T-cell (primary cell): ENCODE results near the gene GTPBP4. TPM values are rescaled to one million over a fixed set of nuclear protein-coding genes. Genes with fewer than 3 reads are reported as not detected.

Source experiments
- ATAC-seq, 4 experiments: fragments of 200-7000 bp in 3 of 4; fragments of 150-1000 bp in 1 of 4; cut with Tn5 transposase; replicated peaks in 1 of 4; 1 replicate in 3 of 4; 2 replicates in 1 of 4; pipeline ENCODE4 v1.10.0; 2021; ENCODE audit warnings: moderate library complexity in 3 of 4, mild to moderate bottlenecking in 2 of 4, moderate number of reproducible peaks in 1 of 4
- CTCF ChIA-PET, 2 donors: fragments of 300-600 bp; sonication (Branson Sonifier 250); formaldehyde crosslinking; loops; one replicate each; lab custom pipeline; 2022; ENCODE audit warnings: antibody characterized with exemption in 2 of 2; lab: Charles Lee
- POLR2A ChIA-PET, 2 donors: fragments of 300-600 bp; sonication (Branson Sonifier 250); formaldehyde crosslinking; loops; one replicate each; lab custom pipeline; 2022; ENCODE audit warnings: antibody characterized with exemption in 2 of 2; lab: Charles Lee
- DNase-seq, 35 experiments: peaks; one replicate each; pipeline versions ENCODE4 v3.0.0 to v3.0.0-alpha.2; 2013 to 2023
- H3K27ac ChIP-seq: one replicate; pipeline ENCODE4 v1.5.1; 2013; ENCODE audit warnings: low read length
- H3K27me3 ChIP-seq, 2 experiments: replicated peaks in 1 of 2; 1 replicate in 1 of 2; 2 replicates in 1 of 2; pipeline versions ENCODE4 v1.6.1 to v1.7.0; 2013; ENCODE audit warnings: low read length in 1 of 2, mixed read lengths in 1 of 2; ENCODE audit not compliant: control insufficient read depth in 2 of 2, insufficient read depth in 2 of 2; ENCODE audit errors: extremely low read depth in 1 of 2
- H3K36me3 ChIP-seq, 2 donors: 1 replicate in 1 of 2; 2 replicates in 1 of 2; pipeline versions ENCODE4 v1.6.1 to v1.7.0; 2013; ENCODE audit warnings: low read length in 1 of 2; ENCODE audit not compliant: control insufficient read depth in 2 of 2, insufficient read depth in 1 of 2; ENCODE audit errors: extremely low read depth in 1 of 2
- H3K4me1 ChIP-seq, 2 experiments: 1 replicate in 1 of 2; 2 replicates in 1 of 2; pipeline versions ENCODE4 v1.6.1 to v1.7.0; 2013; ENCODE audit warnings: low read length in 2 of 2, mixed read lengths in 1 of 2; ENCODE audit not compliant: insufficient read depth in 2 of 2, control insufficient read depth in 1 of 2; ENCODE audit errors: extremely low read depth in 1 of 2
- H3K4me3 ChIP-seq, 2 donors: 1 replicate in 1 of 2; 2 replicates in 1 of 2; pipeline versions ENCODE4 v1.5.1 to v1.7.0; 2013; ENCODE audit warnings: mild to moderate bottlenecking in 2 of 2, low read length in 1 of 2, moderate library complexity in 1 of 2; ENCODE audit not compliant: control insufficient read depth in 1 of 2; ENCODE audit errors: extremely low read depth in 1 of 2
- H3K9me3 ChIP-seq: 2 replicates; pipeline ENCODE4 v1.7.0; 2013
- H3K27ac Mint-ChIP-seq, 2 donors: one replicate each; pipeline ENCODE4 v1.8.0; 2020 to 2021; ENCODE audit warnings: mild to moderate bottlenecking in 2 of 2, mixed read lengths in 2 of 2
- H3K27me3 Mint-ChIP-seq, 2 donors: one replicate each; pipeline ENCODE4 v1.8.0; 2021 to 2022; ENCODE audit warnings: mixed read lengths in 2 of 2
- H3K36me3 Mint-ChIP-seq: one replicate; pipeline ENCODE4 v1.8.0; 2021; ENCODE audit warnings: mixed read lengths
- H3K4me1 Mint-ChIP-seq, 3 donors: one replicate each; pipeline ENCODE4 v1.8.0; 2020 to 2022; ENCODE audit warnings: mixed read lengths in 3 of 3, mild to moderate bottlenecking in 1 of 3
- H3K4me3 Mint-ChIP-seq, 3 donors: one replicate each; pipeline ENCODE4 v1.8.0; 2020 to 2022; ENCODE audit warnings: mild to moderate bottlenecking in 3 of 3, mixed read lengths in 3 of 3, moderate library complexity in 3 of 3
- H3K9me3 Mint-ChIP-seq, 3 donors: one replicate each; pipeline ENCODE4 v1.8.0; 2020 to 2022; ENCODE audit warnings: mixed read lengths in 3 of 3
- WGBS: methylation state at CpG from one replicate; pipeline ENCODE4 v1.1.5; 2013; ENCODE audit warnings: missing lambda C conversion rate; ENCODE audit not compliant: insufficient coverage; 5-methylcytosine and 5-hydroxymethylcytosine counted together
- total RNA-seq, 35 experiments: library from RNA in 6 of 35; stranded (reverse) in 6 of 35; fragments of 120-200 nt in 1 of 35; gene quantifications; one replicate each; pipeline versions ENCODE4 v1.2.1 to v1.2.4 and lab custom pipeline; 2013 to 2026

The GTPBP4 gene
- total RNA-seq, 5 donors from 2014 or later (not counting 1 experiment from before 2014, with no cell fraction given) = 44.6 to 59.1 (median 47.5) TPM

GRCh38 chr10:986137-986825, 2.0 kb upstream of the GTPBP4 start:
- H3K27ac Mint-ChIP-seq = no peak overlapping the region
- peaks cover 3% of the 10 kb centered on the region for H3K36me3 Mint-ChIP-seq
- H3K27me3 Mint-ChIP-seq = no peaks in the 10 kb centered on the region
- no peak overlapping the region for H3K27ac ChIP-seq
- no peaks in the 10 kb centered on the region for H3K27me3 ChIP-seq
- no peak for ATAC-seq
- DNase-seq = no peak
- peak overlapping the region; percentile 91 to 97 (median 97) for H3K4me3 Mint-ChIP-seq
- H3K4me1 Mint-ChIP-seq = peaks cover 38 to 40% (median 40%) of the 10 kb centered on the region in 3 donors
- H3K9me3 Mint-ChIP-seq = peaks cover 0 to under 1% (median under 1%) of the 10 kb centered on the region in 3 donors
- H3K4me1 ChIP-seq = peaks cover 6 to 23% of the 10 kb centered on the region in 2 experiments
- WGBS = 92% methylated on average over 6 of the region's 7 CpGs
- no peaks in the 10 kb centered on the region for H3K9me3 ChIP-seq
- CTCF ChIA-PET = interaction anchor here in 1 of 2 donors (0.9 kb wide), 1 partner anchor 67 kb away, joined by 3 read pairs; no protein-coding TSS in a partner anchor
- POLR2A ChIA-PET = no interaction called here
- no peak overlapping the region for H3K4me3 ChIP-seq
- H3K36me3 ChIP-seq = no peaks in the 10 kb centered on the region

- ATAC-seq (no peak), DNase-seq (peak in 1 of 35 experiments; percentile 7)
- no peaks in the 10 kb centered on the region for H3K9me3 Mint-ChIP-seq
- Histone ChIP-seq H3K27me3 (no peaks in the 10 kb centered on the region), H3K9me3 (no peaks in the 10 kb centered on the region), H3K27ac (peak overlapping the region; percentile 89), H3K36me3 (no peaks in the 10 kb centered on the region), H3K4me3 (peak overlapping the region; percentile 97 to 99), H3K4me1 (peaks cover 6 to 23% of the 10 kb centered on the region in 2 experiments)
- POLR2A ChIA-PET = no interaction called here
- peak overlapping the region; percentile 27 to 89 for H3K27ac Mint-ChIP-seq
- peaks cover 3% of the 10 kb centered on the region for H3K36me3 Mint-ChIP-seq
- peaks cover 39 to 42% (median 42%) of the 10 kb centered on the region in 3 donors for H3K4me1 Mint-ChIP-seq
- CTCF ChIA-PET = interaction anchor here in 1 of 2 donors (0.9 kb wide), 1 partner anchor 66 kb away, joined by 3 read pairs; no protein-coding TSS in a partner anchor
- 87% methylated on average over 6 of the region's 14 CpGs for WGBS
- peak overlapping the region; percentile 91 to 97 (median 97) for H3K4me3 Mint-ChIP-seq
- H3K27me3 Mint-ChIP-seq = no peaks in the 10 kb centered on the region
Observed at GRCh38 chr10:986881-987619, 1.2 kb upstream of the GTPBP4 start.

- H3K36me3 Mint-ChIP-seq = peaks cover 5% of the 10 kb centered on the region
- peak overlapping the region; percentile 89 for H3K27ac ChIP-seq
- ChIA-PET CTCF (no interaction called here), POLR2A (no interaction called here)
- H3K4me1 Mint-ChIP-seq = peaks cover 39 to 44% (median 42%) of the 10 kb centered on the region in 3 donors
- peak in 1 of 35 experiments; percentile 14 for DNase-seq
- H3K9me3 ChIP-seq = no peaks in the 10 kb centered on the region
- H3K27ac Mint-ChIP-seq = peak overlapping the region in 1 of 2 donors; percentile 89
- ATAC-seq = peak; percentile 1 to 4 (median 2)
- H3K36me3 ChIP-seq = peaks cover 0 to 3% of the 10 kb centered on the region in 2 donors
- H3K4me3 Mint-ChIP-seq = peak overlapping the region; percentile 91 to 97 (median 97)
- peak overlapping the region; percentile 97 to 99 for H3K4me3 ChIP-seq
- no peaks in the 10 kb centered on the region for H3K27me3 Mint-ChIP-seq
- H3K4me1 ChIP-seq = peaks cover 6 to 23% of the 10 kb centered on the region in 2 experiments
- no peaks in the 10 kb centered on the region for H3K9me3 Mint-ChIP-seq
- no peaks in the 10 kb centered on the region for H3K27me3 ChIP-seq
- 15% methylated on average over 6 of the region's 7 CpGs for WGBS
Observed at GRCh38 chr10:987620-987869, 689 bp upstream of the GTPBP4 start.

GRCh38 chr10:988667-989545, 672 bp downstream of the GTPBP4 start:
- peak in 2 of 35 experiments; percentile 4 to 8 for DNase-seq
- Histone ChIP-seq H3K4me3 (peak overlapping the region; percentile 97 to 99), H3K9me3 (no peaks in the 10 kb centered on the region), H3K4me1 (peaks cover 6 to 23% of the 10 kb centered on the region in 2 experiments), H3K27me3 (no peaks in the 10 kb centered on the region), H3K27ac (peak overlapping the region; percentile 89), H3K36me3 (peaks cover 0 to 15% of the 10 kb centered on the region in 2 donors)
- Mint-ChIP-seq H3K4me3 (peak overlapping the region; percentile 91 to 97 (median 97)), H3K27ac (peak overlapping the region; percentile 89 to 92), H3K27me3 (no peaks in the 10 kb centered on the region), H3K36me3 (peaks cover 13% of the 10 kb centered on the region), H3K9me3 (no peaks in the 10 kb centered on the region), H3K4me1 (peaks cover 42 to 46% (median 44%) of the 10 kb centered on the region in 3 donors)
- WGBS = 40% methylated on average over 24 of the region's 42 CpGs
- ChIA-PET CTCF (interaction anchor here in 1 of 2 donors (0.8 to 1.0 kb wide), 3 partner anchors 55 to 81 kb away, joined by 3 to 5 read pairs (median 3); partner anchors contain the start of gene LARP4B), POLR2A (interaction anchor here in 1 of 2 donors (0.7 to 1.0 kb wide), 3 partner anchors 39 to 60 kb away, joined by 3 to 6 read pairs (median 3); partner anchors contain the start of gene IDI1)
- ATAC-seq = peak; percentile 5 to 13 (median 8)

GRCh38 chr10:990808-991207, 2.6 kb downstream of the GTPBP4 start:
- Histone ChIP-seq H3K36me3 (peaks cover 3 to 34% of the 10 kb centered on the region in 2 donors), H3K4me1 (peaks cover 6 to 23% of the 10 kb centered on the region in 2 experiments), H3K4me3 (no peak overlapping the region), H3K9me3 (no peaks in the 10 kb centered on the region), H3K27ac (no peak overlapping the region), H3K27me3 (no peaks in the 10 kb centered on the region)
- Mint-ChIP-seq H3K27ac (no peak overlapping the region), H3K36me3 (peaks cover 28% of the 10 kb centered on the region), H3K4me3 (peak overlapping the region; percentile 22 to 37 (median 31)), H3K27me3 (no peaks in the 10 kb centered on the region), H3K9me3 (no peaks in the 10 kb centered on the region), H3K4me1 (peaks cover 44 to 46% (median 44%) of the 10 kb centered on the region in 3 donors)
- ATAC-seq = no peak
- CTCF ChIA-PET = no interaction called here
- WGBS = 87% methylated on average over 5 of the region's 6 CpGs
- POLR2A ChIA-PET = interaction anchor here in 1 of 2 donors (1.1 kb wide), 1 partner anchor 52 kb away, joined by 3 read pairs; no protein-coding TSS in a partner anchor
- DNase-seq = no peak
